ENCODE results near the gene ZSWIM5. TPM values are rescaled to one million over a fixed set of nuclear protein-coding genes. Genes with fewer than 3 reads are reported as not detected.

ZSWIM5 gene
- total and polyA plus RNA-seq, 9 of the 15 experiments (the other 6 are each of a cell fraction or from before 2014, with no cell fraction given) = under 0.01 to 0.07 (median 0.03) TPM; not detected in 3

GRCh38 chr1:45038661-45039364 lies 167.6 kb downstream of the ZSWIM5 start (continued):
- TF ChIP-seq REST (IDR thresholded peaks at IDR 0.05; ENCODE audit: borderline replicate concordance) (peak; percentile 73), REST (CRISPR knock-in tag; IDR thresholded peaks at IDR 0.05; ENCODE audit: low read depth) (no peak), ZEB2 (IDR thresholded peaks at IDR 0.05) (peak; percentile 77; the same call in 1 of the 2 replicates), RBM39 (optimal IDR thresholded peaks at IDR 0.05; ENCODE audit: low read depth, low read length) (no peak), NELFE (IDR thresholded peaks at IDR 0.05; ENCODE audit: insufficient read depth, insufficient read length) (no peak), ZNF766 (CRISPR knock-in tag; conservative IDR thresholded peaks at IDR 0.05) (peak; percentile 76), GATA2 (CRISPR knock-in tag; IDR thresholded peaks at IDR 0.05) (peak; percentile 95), PML (IDR thresholded peaks at IDR 0.05; ENCODE audit: low read length) (peak; percentile 95), ESRRA (IDR thresholded peaks at IDR 0.05; ENCODE audit: borderline replicate concordance, low read depth) (peak; percentile 69; the same call in 1 of the 2 replicates), EHMT2 (IDR thresholded peaks at IDR 0.05) (no peak), HDAC2 (IDR thresholded peaks at IDR 0.05) (peak; percentile 93), KDM2B (CRISPR knock-in tag; IDR thresholded peaks at IDR 0.05) (no peak), HDAC8 (tag; IDR thresholded peaks at IDR 0.05) (no peak), CREM (IDR thresholded peaks at IDR 0.05; ENCODE audit: low read depth) (peak; percentile 52; the same call in 1 of the 2 replicates), TRIM24 (IDR thresholded peaks at IDR 0.05) (peak; percentile 78 to 88), BCOR (IDR thresholded peaks at IDR 0.05) (peak; percentile 85; the same call in 1 of the 2 replicates), KLF16 (IDR thresholded peaks at IDR 0.05) (peak; percentile 95), XRCC5 (IDR thresholded peaks at IDR 0.05; ENCODE audit: low read depth, low read length) (no peak)
- TF ChIP-seq, protein P1, sequence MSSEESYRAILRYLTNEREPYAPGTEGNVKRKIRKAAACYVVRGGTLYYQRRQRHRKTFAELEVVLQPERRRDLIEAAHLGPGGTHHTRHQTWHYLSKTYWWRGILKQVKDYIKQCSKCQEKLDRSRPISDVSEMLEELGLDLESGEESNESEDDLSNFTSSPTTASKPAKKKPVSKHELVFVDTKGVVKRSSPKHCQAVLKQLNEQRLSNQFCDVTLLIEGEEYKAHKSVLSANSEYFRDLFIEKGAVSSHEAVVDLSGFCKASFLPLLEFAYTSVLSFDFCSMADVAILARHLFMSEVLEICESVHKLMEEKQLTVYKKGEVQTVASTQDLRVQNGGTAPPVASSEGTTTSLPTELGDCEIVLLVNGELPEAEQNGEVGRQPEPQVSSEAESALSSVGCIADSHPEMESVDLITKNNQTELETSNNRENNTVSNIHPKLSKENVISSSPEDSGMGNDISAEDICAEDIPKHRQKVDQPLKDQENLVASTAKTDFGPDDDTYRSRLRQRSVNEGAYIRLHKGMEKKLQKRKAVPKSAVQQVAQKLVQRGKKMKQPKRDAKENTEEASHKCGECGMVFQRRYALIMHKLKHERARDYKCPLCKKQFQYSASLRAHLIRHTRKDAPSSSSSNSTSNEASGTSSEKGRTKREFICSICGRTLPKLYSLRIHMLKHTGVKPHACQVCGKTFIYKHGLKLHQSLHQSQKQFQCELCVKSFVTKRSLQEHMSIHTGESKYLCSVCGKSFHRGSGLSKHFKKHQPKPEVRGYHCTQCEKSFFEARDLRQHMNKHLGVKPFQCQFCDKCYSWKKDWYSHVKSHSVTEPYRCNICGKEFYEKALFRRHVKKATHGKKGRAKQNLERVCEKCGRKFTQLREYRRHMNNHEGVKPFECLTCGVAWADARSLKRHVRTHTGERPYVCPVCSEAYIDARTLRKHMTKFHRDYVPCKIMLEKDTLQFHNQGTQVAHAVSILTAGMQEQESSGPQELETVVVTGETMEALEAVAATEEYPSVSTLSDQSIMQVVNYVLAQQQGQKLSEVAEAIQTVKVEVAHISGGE (CRISPR knock-in tag; IDR thresholded peaks at IDR 0.05) = peak in 1 of 3 experiments; percentile 69; a peak in 2 of 6 replicates
